ENCODE measurements around the gene MOB1B. TPM values are rescaled to one million over a fixed set of nuclear protein-coding genes. Genes with fewer than 3 reads are reported as not detected.

MOB1B gene
- total RNA-seq, 2 experiments from 2014 or later = 15.3 to 16.4 TPM

- ChIA-PET CTCF (interaction anchor here (0.8 to 1.7 kb wide), 2 partner anchors 10 to 284 kb away, joined by 4 read pairs; no protein-coding TSS in a partner anchor), POLR2A (interaction anchor here (1.3 kb wide), 1 partner anchor 10 kb away, joined by 3 read pairs; no protein-coding TSS in a partner anchor)
- Mint-ChIP-seq H3K36me3 (ENCODE audit: low read depth) (peaks cover 2% of the 10 kb centered on the region), H3K4me3 (no peak overlapping the region), H3K9me3 (ENCODE audit: insufficient read depth) (peaks cover 3% of the 10 kb centered on the region), H3K27ac (no peak overlapping the region), H3K4me1 (ENCODE audit: low read depth) (peaks cover 14% of the 10 kb centered on the region), H3K27me3 (ENCODE audit: low read depth) (no peaks in the 10 kb centered on the region)
- DNase-seq = peak; percentile 25
- peak; percentile 47 for ATAC-seq
Measured at GRCh38 chr4:70936200-70936787, 34.1 kb downstream of the MOB1B start.

- POLR2A ChIA-PET = no interaction called here
- Mint-ChIP-seq H3K9me3 (ENCODE audit: insufficient read depth) (peaks cover 3% of the 10 kb centered on the region), H3K27ac (no peak overlapping the region), H3K4me3 (no peak overlapping the region), H3K4me1 (ENCODE audit: low read depth) (peaks cover 14% of the 10 kb centered on the region), H3K36me3 (ENCODE audit: low read depth) (peaks cover 2% of the 10 kb centered on the region), H3K27me3 (ENCODE audit: low read depth) (no peaks in the 10 kb centered on the region)
- ATAC-seq (no peak), DNase-seq (no peak)
- CTCF ChIA-PET = interaction anchor here (1.1 kb wide), 1 partner anchor 286 kb away, joined by 3 read pairs; no protein-coding TSS in a partner anchor
Measured at GRCh38 chr4:70938086-70938485, 35.9 kb downstream of the MOB1B start.

- CTCF ChIA-PET = interaction anchor here (1.6 to 2.3 kb wide), 2 partner anchors 10 to 11 kb away, joined by 5 to 6 read pairs; no protein-coding TSS in a partner anchor
Measured at GRCh38 chr4:70940134-70940533, 38.0 kb downstream of the MOB1B start.

DNA sequence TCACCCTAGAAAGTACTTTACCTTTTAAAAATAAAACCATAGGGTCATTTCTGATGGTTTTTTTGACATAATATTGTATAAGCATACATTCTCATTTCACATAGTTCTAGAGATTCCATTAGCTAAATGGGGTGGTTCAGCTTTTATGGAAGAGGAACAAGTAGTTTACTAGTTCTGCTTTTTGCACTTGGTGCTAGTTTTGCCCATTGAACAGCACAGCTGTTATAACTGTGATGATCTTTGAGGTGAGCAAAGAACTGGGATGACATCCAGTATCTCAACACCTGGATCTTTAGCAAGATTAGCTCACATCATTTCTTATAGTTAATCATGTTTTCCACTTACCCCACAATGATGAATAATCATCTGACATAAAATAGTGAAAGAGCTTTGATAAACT, 40.9 kb downstream of the MOB1B start:
- H3K27me3 Mint-ChIP-seq (ENCODE audit: low read depth) = no peaks in the 10 kb centered on the region
- no peak overlapping the region for H3K4me3 Mint-ChIP-seq
- H3K27ac Mint-ChIP-seq = no peak overlapping the region
- ATAC-seq (no peak), DNase-seq (no peak)
- POLR2A ChIA-PET = interaction anchor here (0.6 kb wide), 1 partner anchor 16 kb away, joined by 3 read pairs; no protein-coding TSS in a partner anchor
- H3K36me3 Mint-ChIP-seq (ENCODE audit: low read depth) = peaks cover 7% of the 10 kb centered on the region
- H3K4me1 Mint-ChIP-seq (ENCODE audit: low read depth) = peaks cover 6% of the 10 kb centered on the region
- H3K9me3 Mint-ChIP-seq (ENCODE audit: insufficient read depth) = peaks cover 7% of the 10 kb centered on the region
- CTCF ChIA-PET = interaction anchor here (0.7 to 1.5 kb wide), 2 partner anchors 16 to 189 kb away, joined by 3 read pairs; no protein-coding TSS in a partner anchor

More at GRCh38 chr4:70940134-70940533, 38.0 kb downstream of the MOB1B start:
- no peak for DNase-seq
- Mint-ChIP-seq H3K36me3 (ENCODE audit: low read depth) (peaks cover 7% of the 10 kb centered on the region), H3K27me3 (ENCODE audit: low read depth) (no peaks in the 10 kb centered on the region), H3K27ac (no peak overlapping the region), H3K4me1 (ENCODE audit: low read depth) (peaks cover 18% of the 10 kb centered on the region), H3K9me3 (ENCODE audit: insufficient read depth) (peaks cover 7% of the 10 kb centered on the region), H3K4me3 (no peak overlapping the region)
- ATAC-seq = no peak
- POLR2A ChIA-PET = interaction anchor here (1.4 kb wide), 1 partner anchor 53 kb away, joined by 3 read pairs; no protein-coding TSS in a partner anchor

GRCh38 chr4:70945046-70945445, 42.9 kb downstream of the MOB1B start:
- DNase-seq (no peak), ATAC-seq (no peak)
- Mint-ChIP-seq H3K27me3 (ENCODE audit: low read depth) (no peaks in the 10 kb centered on the region), H3K9me3 (ENCODE audit: insufficient read depth) (peaks cover 7% of the 10 kb centered on the region), H3K27ac (no peak overlapping the region), H3K36me3 (ENCODE audit: low read depth) (peaks cover 7% of the 10 kb centered on the region), H3K4me3 (no peak overlapping the region), H3K4me1 (ENCODE audit: low read depth) (peaks cover 6% of the 10 kb centered on the region)
- ChIA-PET POLR2A (no interaction called here), CTCF (interaction anchor here (0.8 to 1.3 kb wide), 3 partner anchors 19 to 65 kb away, joined by 3 to 5 read pairs (median 4); no protein-coding TSS in a partner anchor)

DNA sequence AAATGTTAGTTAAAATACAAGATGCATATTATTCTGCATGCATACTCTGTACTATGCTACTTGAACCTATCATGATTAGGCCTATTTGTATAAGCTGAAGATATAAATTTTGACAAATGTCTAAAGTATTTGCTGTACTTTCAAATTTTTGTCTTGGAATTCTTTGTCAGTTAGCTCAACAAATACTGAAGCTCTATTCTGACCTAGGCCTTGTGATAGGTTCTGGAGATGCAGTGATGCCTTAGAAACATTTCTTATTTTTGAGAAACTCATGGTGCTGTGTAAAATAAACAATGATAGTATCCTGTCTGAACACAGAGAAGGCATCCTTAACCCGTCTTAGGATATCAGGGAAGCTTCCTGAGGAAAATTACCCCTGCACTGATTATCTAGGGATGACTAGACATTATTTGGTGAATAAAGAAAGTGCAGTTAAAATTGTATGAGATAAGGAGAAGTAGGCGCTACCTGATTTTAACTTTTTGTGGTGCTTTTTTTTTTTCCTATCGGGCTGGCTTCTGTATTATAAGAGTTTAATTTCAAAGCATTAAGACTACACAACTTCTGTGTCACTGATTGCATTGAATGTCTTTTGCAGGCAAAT, 43.4 kb downstream of the MOB1B start:
- no peaks in the 10 kb centered on the region for H3K27me3 Mint-ChIP-seq (ENCODE audit: low read depth)
- ATAC-seq = no peak
- CTCF ChIA-PET = interaction anchor here (0.8 to 1.3 kb wide), 3 partner anchors 19 to 65 kb away, joined by 3 to 5 read pairs (median 4); no protein-coding TSS in a partner anchor

GRCh38 chr4:70946939-70947338, 44.8 kb downstream of the MOB1B start:
- no peak for DNase-seq
- ATAC-seq = no peak
- Mint-ChIP-seq H3K27ac (no peak overlapping the region), H3K27me3 (ENCODE audit: low read depth) (no peaks in the 10 kb centered on the region), H3K36me3 (ENCODE audit: low read depth) (peaks cover 4% of the 10 kb centered on the region), H3K9me3 (ENCODE audit: insufficient read depth) (peaks cover 4% of the 10 kb centered on the region), H3K4me3 (no peak overlapping the region), H3K4me1 (ENCODE audit: low read depth) (peaks cover 3% of the 10 kb centered on the region)
- ChIA-PET CTCF (no interaction called here), POLR2A (no interaction called here)

More for the DNA sequence above, 43.4 kb downstream of the MOB1B start:
- H3K27ac Mint-ChIP-seq = no peak overlapping the region
- peaks cover 7% of the 10 kb centered on the region for H3K36me3 Mint-ChIP-seq (ENCODE audit: low read depth)
- no peak overlapping the region for H3K4me3 Mint-ChIP-seq
- H3K9me3 Mint-ChIP-seq (ENCODE audit: insufficient read depth) = peaks cover 7% of the 10 kb centered on the region
- POLR2A ChIA-PET = no interaction called here
- no peak for DNase-seq
- peaks cover 6% of the 10 kb centered on the region for H3K4me1 Mint-ChIP-seq (ENCODE audit: low read depth)

DNA sequence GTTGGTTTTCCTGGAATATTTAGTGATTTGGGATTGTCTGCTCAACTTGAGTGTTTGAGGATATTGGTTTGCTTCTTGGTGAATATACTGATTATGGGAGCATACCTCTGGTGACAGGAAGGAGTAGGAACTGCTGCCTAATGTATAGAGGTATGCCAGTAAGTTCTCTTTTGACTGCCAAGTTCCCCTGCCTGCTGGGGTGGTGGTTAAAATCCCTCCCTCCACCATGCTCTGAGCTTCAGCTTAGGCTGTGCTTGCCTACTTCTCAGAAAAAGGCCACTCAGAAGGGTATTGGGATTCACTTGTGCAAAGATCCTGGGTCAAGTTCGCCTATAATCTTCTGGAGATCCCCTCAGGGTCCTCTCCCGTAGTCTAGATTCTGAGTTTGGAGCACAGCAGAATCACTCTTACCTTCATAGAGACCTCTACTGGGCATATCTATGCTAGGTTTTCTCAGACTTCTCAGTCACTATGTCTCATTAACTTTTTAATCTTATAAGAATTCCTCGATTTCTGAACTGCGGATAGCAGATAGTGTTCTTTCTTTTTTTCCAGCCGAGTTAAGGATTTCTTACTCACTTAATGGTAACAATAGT, 46.6 kb downstream of the MOB1B start:
- no peak overlapping the region for H3K27ac Mint-ChIP-seq
- H3K9me3 Mint-ChIP-seq (ENCODE audit: insufficient read depth) = peaks cover 4% of the 10 kb centered on the region
- H3K27me3 Mint-ChIP-seq (ENCODE audit: low read depth) = no peaks in the 10 kb centered on the region
- peaks cover 4% of the 10 kb centered on the region for H3K36me3 Mint-ChIP-seq (ENCODE audit: low read depth)
- no peak overlapping the region for H3K4me3 Mint-ChIP-seq
- ChIA-PET CTCF (interaction anchor here (1.1 kb wide), 1 partner anchor 112 kb away, joined by 3 read pairs; no protein-coding TSS in a partner anchor), POLR2A (no interaction called here)
- peaks cover 9% of the 10 kb centered on the region for H3K4me1 Mint-ChIP-seq (ENCODE audit: low read depth)
- no peak for DNase-seq
- ATAC-seq = no peak

- Mint-ChIP-seq H3K27me3 (ENCODE audit: low read depth) (no peaks in the 10 kb centered on the region), H3K9me3 (ENCODE audit: insufficient read depth) (no peaks in the 10 kb centered on the region), H3K36me3 (ENCODE audit: low read depth) (no peaks in the 10 kb centered on the region), H3K4me1 (ENCODE audit: low read depth) (peaks cover 9% of the 10 kb centered on the region), H3K27ac (no peak overlapping the region), H3K4me3 (no peak overlapping the region)
- ChIA-PET CTCF (no interaction called here), POLR2A (interaction anchor here (1.0 kb wide), 1 partner anchor 19 kb away, joined by 3 read pairs; no protein-coding TSS in a partner anchor)
- no peak for DNase-seq
- no peak for ATAC-seq
Measured at GRCh38 chr4:70954032-70954431, 51.9 kb downstream of the MOB1B start.

DNA sequence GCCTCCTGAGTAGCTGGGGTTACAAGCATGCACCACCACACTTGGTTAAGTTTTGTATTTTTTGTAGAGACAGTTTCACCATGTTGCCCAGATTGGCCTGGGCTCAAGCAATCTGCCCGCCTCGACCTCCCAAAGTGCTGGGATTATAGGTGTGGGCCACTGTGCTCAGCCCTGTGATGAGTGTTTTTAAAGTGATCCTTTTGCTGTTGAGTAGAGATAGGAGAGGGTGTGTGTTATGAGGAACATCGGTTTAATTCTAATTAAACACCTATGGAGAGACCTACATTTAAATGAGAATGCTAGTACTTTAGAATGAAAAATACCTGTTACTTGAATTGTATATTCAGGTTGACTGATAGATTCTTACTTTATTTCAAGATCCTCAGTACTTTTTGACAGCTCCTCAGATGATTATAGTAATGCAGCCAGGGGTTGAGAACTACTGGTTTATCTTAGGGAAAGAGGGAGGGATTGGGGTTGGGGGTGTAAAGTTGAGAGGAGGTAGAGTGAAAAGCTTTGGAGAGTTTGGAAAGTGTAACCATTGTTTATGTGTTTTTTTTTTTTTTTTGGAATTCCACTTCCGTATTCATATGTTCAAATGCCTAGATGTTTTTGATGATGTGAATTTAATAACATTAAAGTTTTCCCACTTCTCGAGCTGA, 54.5 kb downstream of the MOB1B start:
- H3K4me1 Mint-ChIP-seq (ENCODE audit: low read depth) = peaks cover 9% of the 10 kb centered on the region
- ChIA-PET POLR2A (no interaction called here), CTCF (interaction anchor here (0.6 kb wide), 1 partner anchor 316 kb away, joined by 3 read pairs; no protein-coding TSS in a partner anchor)
- DNase-seq (no peak), ATAC-seq (no peak)
- no peaks in the 10 kb centered on the region for H3K27me3 Mint-ChIP-seq (ENCODE audit: low read depth)
- no peak overlapping the region for H3K4me3 Mint-ChIP-seq
- H3K9me3 Mint-ChIP-seq (ENCODE audit: insufficient read depth) = no peaks in the 10 kb centered on the region
- no peak overlapping the region for H3K27ac Mint-ChIP-seq
- H3K36me3 Mint-ChIP-seq (ENCODE audit: low read depth) = peaks cover 4% of the 10 kb centered on the region

GRCh38 chr4:70958681-70959080, 56.5 kb downstream of the MOB1B start:
- POLR2A ChIA-PET = no interaction called here
- ATAC-seq = no peak
- no peak for DNase-seq

More at GRCh38 chr4:70958681-70959080, 56.5 kb downstream of the MOB1B start:
- H3K4me1 Mint-ChIP-seq (ENCODE audit: low read depth) = peaks cover 4% of the 10 kb centered on the region
- no peaks in the 10 kb centered on the region for H3K9me3 Mint-ChIP-seq (ENCODE audit: insufficient read depth)
- no peaks in the 10 kb centered on the region for H3K27me3 Mint-ChIP-seq (ENCODE audit: low read depth)
- H3K36me3 Mint-ChIP-seq (ENCODE audit: low read depth) = peaks cover 7% of the 10 kb centered on the region
- CTCF ChIA-PET = no interaction called here
- no peak overlapping the region for H3K4me3 Mint-ChIP-seq
- no peak overlapping the region for H3K27ac Mint-ChIP-seq
